ENCODE data around the gene HORMAD1.
"Not testable (repeated sequence)": the region's sequence is repeated elsewhere in the genome, so short reads cannot be mapped to it uniquely, and the experiment has no call there.

HORMAD1 gene

GRCh38 chr1:150724336-150724735 is 3.6 kb upstream of the HORMAD1 start:
- DNase-seq (ENCODE audit: low spot score), result no peak
- Histone ChIP-seq H3K4me3 (no peak overlapping the region), H3K27ac (no peak overlapping the region)
- TF ChIP-seq CTCF (IDR thresholded peaks at IDR 0.05), result no peak

GRCh38 chr1:150720098-150720497 is 597 bp downstream of the HORMAD1 start:
- DNase-seq (ENCODE audit: low spot score), result no peak
- Histone ChIP-seq H3K4me3 (no peak overlapping the region), H3K27ac (no peak overlapping the region)
- no peak for TF ChIP-seq CTCF (IDR thresholded peaks at IDR 0.05)

GRCh38 chr1:150718225-150718891 is 2.3 kb downstream of the HORMAD1 start:
- TF ChIP-seq CTCF (IDR thresholded peaks at IDR 0.05), result no peak
- Histone ChIP-seq H3K27ac (no peak overlapping the region), H3K4me3 (no peak overlapping the region)
- no peak for DNase-seq (ENCODE audit: low spot score)

GRCh38 chr1:150709031-150709430 is 11.7 kb downstream of the HORMAD1 start:
- H3K27ac ChIP-seq; H3K4me3 ChIP-seq; DNase-seq (ENCODE audit: low spot score): not testable (repeated sequence)

- DNase-seq (ENCODE audit: low spot score), result no peak
- no peak overlapping the region for H3K27ac ChIP-seq
- no peak for TF ChIP-seq CTCF (IDR thresholded peaks at IDR 0.05)
- no peak overlapping the region for H3K4me3 ChIP-seq
Observed at GRCh38 chr1:150708595-150708994, 12.1 kb downstream of the HORMAD1 start.

GRCh38 chr1:150706091-150706490 is 14.6 kb downstream of the HORMAD1 start:
- no peak for DNase-seq (ENCODE audit: low spot score)
- TF ChIP-seq CTCF (IDR thresholded peaks at IDR 0.05), result no peak
- Histone ChIP-seq H3K27ac (no peak overlapping the region), H3K4me3 (no peak overlapping the region)

GRCh38 chr1:150703427-150703826 is 17.3 kb downstream of the HORMAD1 start:
- Histone ChIP-seq H3K27ac (no peak overlapping the region), H3K4me3 (no peak overlapping the region)
- TF ChIP-seq CTCF (IDR thresholded peaks at IDR 0.05), result no peak
- DNase-seq (ENCODE audit: low spot score), result no peak

All from coronary artery (tissue), 2 donors.